AG10803 (cell line): ENCODE results near the gene KCNMA1.

Experiments
- DNase-seq: peaks from one replicate; pipeline ENCODE4 v3.0.0; 2010; ENCODE audit warnings: low read depth
- H3K4me3 ChIP-seq: 2 replicates; pipeline ENCODE4 v1.5.1; 2011; ENCODE audit warnings: mild to moderate bottlenecking, low read length, control low read depth
- TF ChIP-seq, protein P1 (sequence below): conservative IDR thresholded peaks from 2 replicates; pipeline ENCODE4 v1.5.1; 2011; ENCODE audit warnings: mild to moderate bottlenecking, low read length, control low read depth, inconsistent platforms

The KCNMA1 gene

DNA sequence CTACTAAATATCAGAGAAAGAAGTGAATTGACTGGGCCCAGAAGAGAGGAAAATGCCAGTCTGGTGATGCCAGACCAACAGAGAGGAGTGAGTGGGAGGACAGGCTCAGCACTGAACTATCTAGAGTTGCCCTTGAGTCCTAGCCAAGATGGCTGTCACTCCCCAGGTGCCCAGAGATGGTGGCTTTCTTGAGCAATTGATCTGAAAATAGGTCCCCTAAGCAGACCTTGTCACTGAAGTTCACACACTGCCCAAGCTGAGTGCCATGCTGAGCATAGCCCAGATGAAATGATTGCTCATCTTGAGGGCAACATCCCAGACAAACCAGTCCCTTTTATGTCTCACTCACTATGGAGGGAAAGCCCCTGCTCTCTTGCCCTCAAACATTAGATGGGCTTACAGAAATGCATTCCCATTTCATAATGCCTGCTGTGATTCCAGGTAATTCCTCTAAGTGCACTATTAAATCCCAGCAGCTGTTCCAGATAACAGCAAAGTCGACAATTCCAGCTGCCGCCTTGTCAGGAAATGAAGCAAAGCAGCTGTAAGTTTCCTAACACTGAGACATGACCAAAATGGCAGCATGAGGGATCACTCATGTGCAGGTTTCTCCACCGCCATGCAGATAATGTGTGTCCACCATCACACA, 329.4 kb downstream of the KCNMA1 start:
- no peak for DNase-seq
- TF ChIP-seq, protein P1, sequence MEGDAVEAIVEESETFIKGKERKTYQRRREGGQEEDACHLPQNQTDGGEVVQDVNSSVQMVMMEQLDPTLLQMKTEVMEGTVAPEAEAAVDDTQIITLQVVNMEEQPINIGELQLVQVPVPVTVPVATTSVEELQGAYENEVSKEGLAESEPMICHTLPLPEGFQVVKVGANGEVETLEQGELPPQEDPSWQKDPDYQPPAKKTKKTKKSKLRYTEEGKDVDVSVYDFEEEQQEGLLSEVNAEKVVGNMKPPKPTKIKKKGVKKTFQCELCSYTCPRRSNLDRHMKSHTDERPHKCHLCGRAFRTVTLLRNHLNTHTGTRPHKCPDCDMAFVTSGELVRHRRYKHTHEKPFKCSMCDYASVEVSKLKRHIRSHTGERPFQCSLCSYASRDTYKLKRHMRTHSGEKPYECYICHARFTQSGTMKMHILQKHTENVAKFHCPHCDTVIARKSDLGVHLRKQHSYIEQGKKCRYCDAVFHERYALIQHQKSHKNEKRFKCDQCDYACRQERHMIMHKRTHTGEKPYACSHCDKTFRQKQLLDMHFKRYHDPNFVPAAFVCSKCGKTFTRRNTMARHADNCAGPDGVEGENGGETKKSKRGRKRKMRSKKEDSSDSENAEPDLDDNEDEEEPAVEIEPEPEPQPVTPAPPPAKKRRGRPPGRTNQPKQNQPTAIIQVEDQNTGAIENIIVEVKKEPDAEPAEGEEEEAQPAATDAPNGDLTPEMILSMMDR: no peak
- no peak overlapping the region for H3K4me3 ChIP-seq

DNA sequence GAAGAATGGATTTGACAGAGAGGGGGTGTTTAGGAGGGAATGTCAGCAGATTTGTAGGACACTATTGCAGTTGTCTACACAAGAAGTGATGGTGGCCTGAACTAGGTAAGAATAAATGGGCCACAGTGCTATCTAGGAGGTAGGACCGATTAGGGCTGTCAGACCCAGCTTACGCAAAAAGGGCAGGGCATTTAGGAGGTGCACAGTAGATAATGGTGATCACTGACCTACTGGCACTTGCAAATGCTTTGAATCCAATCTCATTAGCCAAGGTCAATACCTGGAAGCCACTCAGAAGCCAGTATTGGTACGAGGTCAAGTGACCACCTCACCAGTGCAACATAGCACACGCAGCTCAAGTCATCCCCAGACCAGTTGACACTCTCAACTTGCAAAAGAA, 330.9 kb downstream of the KCNMA1 start:
- TF ChIP-seq, protein P1: no peak
- DNase-seq: no peak

DNA sequence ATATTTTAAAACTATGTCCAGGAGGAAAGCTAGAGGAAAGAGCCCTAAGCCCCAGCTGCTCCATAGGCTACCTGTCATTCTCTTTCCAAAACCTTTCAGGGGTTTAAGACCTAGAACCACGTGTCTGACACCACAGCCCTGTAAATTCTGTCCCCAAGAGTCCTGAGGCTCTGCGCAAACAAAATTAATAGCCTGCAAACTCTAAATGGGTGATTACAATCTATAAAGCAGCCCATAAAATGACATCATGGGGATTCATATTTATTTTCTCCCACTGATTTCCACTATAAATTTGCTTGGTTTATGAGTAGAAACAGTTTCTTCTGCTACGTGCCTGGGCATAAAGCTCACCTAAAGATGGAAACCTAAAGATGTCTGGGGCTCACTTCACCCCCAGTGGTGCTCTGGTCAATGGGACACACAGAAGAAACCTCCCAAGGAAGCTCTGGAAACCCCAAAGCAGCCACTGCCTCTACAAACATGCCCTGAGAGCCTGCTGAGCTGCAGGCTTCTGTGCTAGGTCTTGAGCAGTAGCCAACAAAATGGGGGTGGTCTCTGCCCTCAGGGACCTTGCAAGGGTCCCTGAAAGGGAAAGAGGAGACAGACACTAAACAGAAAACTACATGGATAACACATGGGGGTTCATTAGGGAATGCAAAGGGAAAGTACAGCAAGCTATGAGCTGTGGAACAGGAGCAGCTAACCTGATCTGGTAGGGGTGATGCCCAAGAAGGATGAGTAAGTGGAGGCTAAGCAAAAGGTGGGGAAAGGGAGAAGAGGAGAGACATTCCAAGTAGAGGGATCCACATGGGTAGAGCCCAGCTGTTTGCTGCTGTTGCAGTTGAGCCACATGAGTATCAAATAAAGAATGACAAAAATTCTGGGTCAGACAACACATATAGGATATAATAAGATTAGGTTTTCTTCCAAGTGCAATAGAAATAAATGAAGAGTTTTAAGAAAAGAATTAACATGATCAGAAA, 331.7 kb downstream of the KCNMA1 start:
- TF ChIP-seq, protein P1: no peak
- DNase-seq: peak; percentile 67
- no peak overlapping the region for H3K4me3 ChIP-seq

More for the DNA sequence above, 330.9 kb downstream of the KCNMA1 start:
- H3K4me3 ChIP-seq: no peak overlapping the region

DNA sequence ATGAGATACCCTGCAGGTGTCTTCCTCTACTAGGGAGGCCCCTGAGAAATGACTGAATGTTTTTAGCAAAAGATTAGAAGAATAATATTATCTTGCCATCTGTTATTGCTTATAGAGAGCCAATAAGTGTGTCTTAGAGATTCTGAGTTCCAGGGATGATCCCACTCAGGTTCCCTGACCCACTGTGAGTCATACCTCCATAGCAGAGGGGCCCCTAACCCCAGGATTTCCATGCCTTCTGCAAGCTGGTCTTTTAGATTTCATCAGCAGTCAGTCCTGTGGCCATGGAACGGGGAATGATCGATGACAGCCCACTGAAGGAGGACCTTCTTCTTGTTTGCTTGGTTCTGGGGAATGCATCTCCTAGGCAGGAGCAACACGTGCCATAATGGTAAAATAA, 333.4 kb downstream of the KCNMA1 start:
- H3K4me3 ChIP-seq: no peak overlapping the region
- TF ChIP-seq, protein P1: no peak
- DNase-seq: no peak

DNA sequence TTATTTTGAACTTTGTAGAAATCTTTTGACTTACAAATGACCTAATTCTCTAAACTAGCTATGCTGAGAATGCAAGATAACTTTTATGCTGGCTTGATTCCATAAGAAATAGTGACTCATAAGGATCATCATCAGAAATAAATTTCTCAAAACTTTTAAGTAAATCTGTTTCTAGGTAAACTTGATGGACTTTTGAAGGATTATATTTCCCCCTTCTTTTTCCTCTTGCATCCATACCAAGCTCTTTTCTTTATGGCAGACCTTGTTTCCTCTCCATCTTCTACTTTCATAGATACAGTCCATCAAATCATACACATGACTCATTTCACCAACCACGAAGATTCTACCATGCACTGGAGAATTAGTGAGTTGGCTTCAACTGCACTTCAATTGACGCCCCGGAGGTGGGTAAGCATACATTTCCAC, 336.3 kb downstream of the KCNMA1 start:
- no peak overlapping the region for H3K4me3 ChIP-seq
- TF ChIP-seq, protein P1: no peak
- peak; percentile 67 for DNase-seq

DNA sequence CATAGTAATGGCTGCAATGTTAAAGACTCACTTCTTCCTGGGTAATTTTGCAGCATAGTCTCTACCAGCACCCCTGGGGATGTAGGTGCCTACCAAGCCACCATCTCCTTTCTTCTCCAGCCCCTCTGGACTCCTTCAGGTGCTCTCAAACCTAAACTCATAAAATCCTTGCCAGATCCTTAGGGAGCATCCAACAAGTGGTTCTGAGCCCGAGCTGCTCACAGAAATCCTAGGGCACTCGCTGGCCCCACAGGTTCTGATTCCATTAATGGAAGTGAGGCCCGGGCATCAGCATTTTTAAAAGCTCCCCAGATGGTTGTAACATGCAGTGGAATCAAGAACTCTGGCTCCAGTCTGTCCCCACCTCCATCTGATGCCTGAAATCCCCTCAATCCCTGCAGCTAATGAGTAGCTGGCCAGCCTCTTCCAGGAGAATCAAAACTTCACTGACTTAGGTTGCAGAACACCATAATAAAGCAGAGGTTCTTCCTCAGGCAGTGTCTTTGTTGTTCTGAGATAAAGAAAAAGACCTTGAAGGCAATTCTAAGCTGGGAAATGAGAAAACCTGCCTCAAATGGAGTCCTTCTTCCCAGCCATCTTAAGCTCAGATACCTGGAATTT, 336.8 kb downstream of the KCNMA1 start:
- TF ChIP-seq, protein P1: no peak
- no peak overlapping the region for H3K4me3 ChIP-seq
- no peak for DNase-seq
